GM18867 (cell line): Measurements from ENCODE around the gene MTMR4.
"Not testable (repeated sequence)": the region's sequence is repeated elsewhere in the genome, so short reads cannot be mapped to it uniquely, and the experiment has no call there.

ENCODE experiments used
- ATAC-seq: cut with Tn5 transposase; IDR thresholded peaks from one replicate; pipeline ENCODE4 v1.9.1; 2021; ENCODE audit warnings: mild to moderate bottlenecking, moderate library complexity; ENCODE audit not compliant: unreplicated experiment

The MTMR4 gene

DNA sequence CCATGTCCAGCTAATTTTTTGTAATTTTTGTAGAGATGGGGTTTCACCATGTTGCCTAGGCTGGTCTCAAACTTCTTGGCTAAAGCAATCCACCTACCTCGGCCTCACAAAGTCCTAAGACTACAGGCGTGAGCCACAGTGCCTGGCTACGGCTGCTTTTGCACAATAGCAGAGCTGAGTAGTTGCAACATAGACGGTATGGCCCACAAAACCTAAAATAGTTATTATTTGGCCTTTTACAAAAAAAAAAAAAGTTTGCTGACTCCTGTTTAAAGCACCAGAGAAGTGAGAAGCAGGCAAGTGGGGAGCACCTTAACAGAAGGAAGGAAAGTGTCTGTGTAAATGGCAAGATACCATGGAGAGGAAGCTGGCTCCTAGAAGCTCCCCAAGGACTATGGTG lies 20.9 kb downstream of the MTMR4 start:
- ATAC-seq, result no peak

- ATAC-seq, result no peak
Measured at GRCh38 chr17:58492238-58493121, 22.0 kb downstream of the MTMR4 start.

GRCh38 chr17:58491510-58492045 lies 22.9 kb downstream of the MTMR4 start:
- no peak for ATAC-seq

GRCh38 chr17:58488428-58488890 lies 26.0 kb downstream of the MTMR4 start:
- no peak for ATAC-seq

GRCh38 chr17:58487589-58488427 lies 26.6 kb downstream of the MTMR4 start, which contains the start of gene HSF5:
HSF5 (minus strand) TSS chr17:58488408; CDS start chr17:58488274, 134 bp downstream.
- ATAC-seq, result no peak

DNA sequence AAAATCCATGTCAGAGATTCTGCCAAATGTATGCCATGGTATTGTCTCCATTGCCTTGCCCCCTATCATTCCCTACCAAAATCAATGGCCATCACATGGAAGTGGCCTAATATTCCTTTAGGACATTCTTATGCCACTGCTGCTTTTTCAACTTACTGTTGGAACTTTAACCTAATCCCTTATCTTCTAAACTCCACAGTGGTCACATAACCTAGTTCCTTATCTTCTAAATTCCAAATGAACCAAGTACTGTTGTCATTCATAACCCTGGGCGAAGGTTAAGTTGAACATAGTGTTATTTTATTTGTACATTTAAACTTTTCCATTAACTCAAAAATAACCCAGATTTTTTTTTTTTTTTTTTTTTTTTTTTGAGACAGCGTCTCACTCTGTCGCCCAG lies 29.8 kb downstream of the MTMR4 start:
- ATAC-seq, result no peak

GRCh38 chr17:58481798-58482197 lies 32.6 kb downstream of the MTMR4 start:
- ATAC-seq, result not testable (repeated sequence)

DNA sequence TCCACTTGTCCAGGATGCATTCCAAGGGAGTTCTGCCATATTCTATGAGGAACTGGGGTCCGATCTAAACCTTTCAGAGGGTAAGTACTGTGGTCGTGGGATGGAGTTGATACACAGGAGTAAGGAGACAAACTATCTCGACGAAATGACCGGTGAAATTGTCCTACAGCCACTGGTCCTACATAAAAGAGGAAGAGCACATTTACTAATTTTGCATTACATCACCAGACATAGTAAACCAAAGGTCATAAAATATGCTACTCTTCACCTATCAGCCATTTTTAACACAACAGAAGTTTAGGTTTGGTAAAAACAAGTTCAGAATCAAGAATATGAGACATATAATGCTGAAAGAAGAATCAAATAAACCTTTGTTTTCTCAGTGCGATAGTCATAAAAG lies 34.3 kb downstream of the MTMR4 start:
- ATAC-seq, result no peak

- ATAC-seq, result no peak
Measured at GRCh38 chr17:58476812-58477211, 37.6 kb downstream of the MTMR4 start.

DNA sequence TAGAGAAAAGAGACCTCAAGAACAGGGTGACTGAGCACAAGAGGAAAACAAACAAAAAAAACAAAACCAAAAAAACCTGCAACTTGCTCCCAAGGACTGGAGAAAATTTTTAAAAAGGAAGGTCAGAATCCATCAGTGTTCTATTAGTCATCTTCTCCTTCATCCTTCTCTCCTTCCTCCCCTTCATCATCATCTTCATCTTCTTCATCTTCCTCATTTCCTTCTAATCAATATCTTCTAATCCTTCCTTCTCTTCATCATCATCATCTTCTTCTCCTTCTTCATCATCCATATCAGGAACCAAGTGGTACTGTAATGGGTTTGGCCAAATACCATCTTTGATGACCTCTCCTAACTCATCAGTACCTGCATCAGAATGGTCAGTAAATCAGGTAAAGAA lies 38.5 kb downstream of the MTMR4 start:
- ATAC-seq, result no peak

GRCh38 chr17:58470356-58470755 lies 44.1 kb downstream of the MTMR4 start:
- no peak for ATAC-seq

DNA sequence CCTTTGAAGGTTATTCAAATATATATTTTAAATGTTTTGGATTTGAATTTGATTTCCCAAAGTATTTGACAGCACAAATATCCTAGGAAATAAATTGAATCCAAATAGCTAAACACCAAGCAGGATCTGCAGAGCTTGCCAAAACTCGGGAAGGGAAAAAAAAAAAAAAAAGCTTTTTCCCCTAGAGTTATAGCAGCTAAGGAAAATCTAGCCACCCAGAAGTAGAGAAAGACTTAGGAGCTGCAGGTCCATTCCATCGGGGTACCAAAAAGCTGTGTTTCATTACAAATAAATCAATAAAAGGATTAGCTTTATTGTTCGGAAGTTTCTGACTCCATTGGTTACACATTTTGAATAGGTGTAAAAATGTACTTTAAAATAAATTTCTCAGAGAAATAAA lies 45.5 kb downstream of the MTMR4 start:
- ATAC-seq, result no peak

GRCh38 chr17:58455491-58455890 lies 58.9 kb downstream of the MTMR4 start:
- ATAC-seq, result no peak

GRCh38 chr17:58452738-58453137 lies 61.7 kb downstream of the MTMR4 start:
- ATAC-seq, result no peak

- no peak for ATAC-seq
Measured at GRCh38 chr17:58447039-58447975, 67.1 kb downstream of the MTMR4 start.

- ATAC-seq, result no peak
Measured at GRCh38 chr17:58446086-58446485, 68.4 kb downstream of the MTMR4 start.
